ENCODE results near the gene CHAF1B.
"Not testable (repeated sequence)": the region's sequence is repeated elsewhere in the genome, so short reads cannot be mapped to it uniquely, and the experiment has no call there.

The CHAF1B gene

DNA sequence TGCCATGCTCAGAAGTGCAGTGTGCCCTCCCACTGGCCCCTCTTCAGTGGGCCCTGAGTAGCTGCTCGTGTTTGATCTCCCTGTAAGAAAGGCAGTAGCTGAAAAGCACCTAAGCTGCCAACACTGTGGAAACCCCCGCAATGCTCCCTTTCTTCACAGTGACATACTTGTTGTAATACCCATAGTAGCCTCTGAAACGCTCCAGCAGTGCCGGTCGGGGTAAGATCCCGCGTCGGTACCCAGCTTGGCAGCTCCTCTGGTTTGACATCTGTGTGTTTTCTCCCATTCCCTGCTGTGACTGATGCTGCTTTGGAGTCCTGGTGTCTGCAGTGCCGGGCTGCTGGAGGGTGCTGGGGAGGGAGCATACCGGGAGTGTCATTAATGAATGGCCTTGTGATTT, 3.6 kb downstream of the CHAF1B start:
- Histone ChIP-seq H3K27ac (ENCODE audit: low read length) (no peak overlapping the region), H3K4me3 (ENCODE audit: low read length in 2 of 2) (no peak overlapping the region), H3K27me3 (ENCODE audit: control insufficient read depth in 1 of 2, insufficient read depth in 2 of 2, low read length in 2 of 2) (no peaks in the 10 kb centered on the region), H3K4me1 (ENCODE audit: control insufficient read depth, insufficient read depth, low read length) (peaks cover 5% of the 10 kb centered on the region), H3K9ac (ENCODE audit: low read length in 2 of 2) (no peak overlapping the region), H3K36me3 (ENCODE audit: control insufficient read depth in 2 of 2, insufficient read depth in 2 of 2, low read length in 2 of 2) (no peaks in the 10 kb centered on the region), H3K9me3 (ENCODE audit: control insufficient read depth in 2 of 2, low read length in 2 of 2) (no peaks in the 10 kb centered on the region)

- H3K9me3 ChIP-seq (ENCODE audit: control insufficient read depth in 2 of 2, low read length in 2 of 2); H3K27ac ChIP-seq (ENCODE audit: low read length); H3K36me3 ChIP-seq (ENCODE audit: control insufficient read depth in 2 of 2, insufficient read depth in 2 of 2, low read length in 2 of 2); H3K4me1 ChIP-seq (ENCODE audit: control insufficient read depth, insufficient read depth, low read length); H3K4me3 ChIP-seq (ENCODE audit: low read length in 2 of 2); H3K27me3 ChIP-seq (ENCODE audit: control insufficient read depth in 1 of 2, insufficient read depth in 2 of 2, low read length in 2 of 2); H3K9ac ChIP-seq (ENCODE audit: low read length in 2 of 2): not testable (repeated sequence)
Measured at GRCh38 chr21:36391649-36392048, 6.5 kb downstream of the CHAF1B start.

- Histone ChIP-seq H3K27ac (ENCODE audit: low read length) (no peak overlapping the region), H3K4me1 (ENCODE audit: control insufficient read depth, insufficient read depth, low read length) (no peaks in the 10 kb centered on the region), H3K9ac (ENCODE audit: low read length in 2 of 2) (no peak overlapping the region), H3K9me3 (ENCODE audit: control insufficient read depth in 2 of 2, low read length in 2 of 2) (no peaks in the 10 kb centered on the region), H3K4me3 (ENCODE audit: low read length in 2 of 2) (no peak overlapping the region), H3K27me3 (ENCODE audit: control insufficient read depth in 1 of 2, insufficient read depth in 2 of 2, low read length in 2 of 2) (no peaks in the 10 kb centered on the region), H3K36me3 (ENCODE audit: control insufficient read depth in 2 of 2, insufficient read depth in 2 of 2, low read length in 2 of 2) (no peaks in the 10 kb centered on the region)
Measured at GRCh38 chr21:36395353-36396111, 10.3 kb downstream of the CHAF1B start.

GRCh38 chr21:36396325-36396724, 11.1 kb downstream of the CHAF1B start:
- Histone ChIP-seq H3K4me1 (ENCODE audit: control insufficient read depth, insufficient read depth, low read length) (no peaks in the 10 kb centered on the region), H3K27me3 (ENCODE audit: control insufficient read depth in 1 of 2, insufficient read depth in 2 of 2, low read length in 2 of 2) (no peaks in the 10 kb centered on the region), H3K9ac (ENCODE audit: low read length in 2 of 2) (no peak overlapping the region), H3K27ac (ENCODE audit: low read length) (no peak overlapping the region), H3K9me3 (ENCODE audit: control insufficient read depth in 2 of 2, low read length in 2 of 2) (no peaks in the 10 kb centered on the region), H3K36me3 (ENCODE audit: control insufficient read depth in 2 of 2, insufficient read depth in 2 of 2, low read length in 2 of 2) (no peaks in the 10 kb centered on the region), H3K4me3 (ENCODE audit: low read length in 2 of 2) (no peak overlapping the region)

- H3K4me1 ChIP-seq (ENCODE audit: control insufficient read depth, insufficient read depth, low read length) = no peaks in the 10 kb centered on the region
- H3K9me3 ChIP-seq (ENCODE audit: control insufficient read depth in 2 of 2, low read length in 2 of 2) = no peaks in the 10 kb centered on the region
- H3K27ac ChIP-seq (ENCODE audit: low read length) = no peak overlapping the region
- no peak overlapping the region for H3K4me3 ChIP-seq (ENCODE audit: low read length in 2 of 2)
- H3K36me3 ChIP-seq (ENCODE audit: control insufficient read depth in 2 of 2, insufficient read depth in 2 of 2, low read length in 2 of 2) = no peaks in the 10 kb centered on the region
- H3K27me3 ChIP-seq (ENCODE audit: control insufficient read depth in 1 of 2, insufficient read depth in 2 of 2, low read length in 2 of 2) = no peaks in the 10 kb centered on the region
- no peak overlapping the region for H3K9ac ChIP-seq (ENCODE audit: low read length in 2 of 2)
Measured at GRCh38 chr21:36396971-36397370, 11.8 kb downstream of the CHAF1B start.

DNA sequence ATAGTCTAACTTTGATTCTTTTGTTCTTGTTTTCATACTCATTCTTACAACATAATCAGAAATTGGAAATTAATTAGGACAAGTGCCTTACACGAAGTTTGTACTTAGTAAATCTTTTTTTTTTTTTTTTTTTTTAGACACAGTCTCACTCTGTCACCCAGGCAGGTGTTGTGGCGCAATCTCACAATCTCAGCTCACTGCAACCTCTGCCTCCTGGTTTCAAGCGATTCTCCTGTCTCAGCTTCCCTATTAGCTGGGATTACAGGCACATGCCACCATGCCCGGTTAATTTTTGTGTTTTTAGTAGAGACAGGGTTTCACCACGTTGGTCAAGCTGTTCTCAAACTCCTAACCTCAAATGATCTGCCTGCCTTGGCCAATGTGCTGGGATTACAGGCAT, 12.4 kb downstream of the CHAF1B start:
- Histone ChIP-seq H3K9me3 (ENCODE audit: control insufficient read depth in 2 of 2, low read length in 2 of 2) (no peaks in the 10 kb centered on the region), H3K4me1 (ENCODE audit: control insufficient read depth, insufficient read depth, low read length) (no peaks in the 10 kb centered on the region), H3K4me3 (ENCODE audit: low read length in 2 of 2) (no peak overlapping the region), H3K27ac (ENCODE audit: low read length) (no peak overlapping the region), H3K27me3 (ENCODE audit: control insufficient read depth in 1 of 2, insufficient read depth in 2 of 2, low read length in 2 of 2) (no peaks in the 10 kb centered on the region), H3K9ac (ENCODE audit: low read length in 2 of 2) (no peak overlapping the region), H3K36me3 (ENCODE audit: control insufficient read depth in 2 of 2, insufficient read depth in 2 of 2, low read length in 2 of 2) (no peaks in the 10 kb centered on the region)

DNA sequence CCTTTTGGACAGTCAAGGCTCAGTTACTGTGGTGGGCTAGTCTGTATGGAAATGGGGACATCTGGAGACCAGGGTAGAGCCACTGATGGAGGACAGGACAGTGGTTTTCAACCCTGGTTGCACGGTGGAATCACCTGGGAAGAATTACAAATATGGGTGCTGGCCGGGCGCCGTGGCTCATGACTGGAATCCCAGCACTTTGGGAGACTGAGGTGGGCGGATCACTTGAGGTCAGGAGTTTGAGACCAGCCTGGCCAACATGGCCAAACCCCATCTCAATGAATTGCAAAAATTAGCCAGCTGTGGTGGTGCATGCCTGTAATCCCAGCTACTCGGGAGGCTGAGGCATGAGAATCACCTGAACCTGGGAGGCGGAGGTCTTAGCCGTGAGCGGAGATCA, 14.5 kb downstream of the CHAF1B start:
- H3K9me3 ChIP-seq (ENCODE audit: control insufficient read depth in 2 of 2, low read length in 2 of 2); H3K4me3 ChIP-seq (ENCODE audit: low read length in 2 of 2); H3K27ac ChIP-seq (ENCODE audit: low read length); H3K27me3 ChIP-seq (ENCODE audit: control insufficient read depth in 1 of 2, insufficient read depth in 2 of 2, low read length in 2 of 2); H3K9ac ChIP-seq (ENCODE audit: low read length in 2 of 2); H3K4me1 ChIP-seq (ENCODE audit: control insufficient read depth, insufficient read depth, low read length); H3K36me3 ChIP-seq (ENCODE audit: control insufficient read depth in 2 of 2, insufficient read depth in 2 of 2, low read length in 2 of 2): not testable (repeated sequence)

DNA sequence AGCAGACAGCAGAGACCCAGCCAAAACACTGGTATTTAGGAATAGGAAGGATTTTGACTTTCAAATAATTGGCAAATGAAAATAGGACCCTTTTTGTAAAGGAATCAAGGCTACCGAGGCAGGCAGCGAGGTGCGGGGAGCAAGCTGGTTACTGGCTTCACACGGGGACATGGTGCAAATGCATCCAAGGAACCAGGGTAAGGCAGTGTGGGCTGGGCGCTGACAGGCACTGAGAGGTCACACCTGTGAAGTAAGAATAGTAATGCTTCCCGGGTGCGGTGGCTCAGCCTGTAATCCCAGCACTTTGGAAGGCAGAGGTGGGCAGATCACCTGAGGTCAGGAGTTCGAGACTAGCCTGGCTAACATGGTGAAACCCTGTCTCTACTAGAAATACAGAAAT, 15.5 kb downstream of the CHAF1B start:
- H3K9me3 ChIP-seq (ENCODE audit: control insufficient read depth in 2 of 2, low read length in 2 of 2) = no peaks in the 10 kb centered on the region
- H3K27me3 ChIP-seq (ENCODE audit: control insufficient read depth in 1 of 2, insufficient read depth in 2 of 2, low read length in 2 of 2) = no peaks in the 10 kb centered on the region
- no peaks in the 10 kb centered on the region for H3K4me1 ChIP-seq (ENCODE audit: control insufficient read depth, insufficient read depth, low read length)
- no peak overlapping the region for H3K27ac ChIP-seq (ENCODE audit: low read length)
- H3K9ac ChIP-seq (ENCODE audit: low read length in 2 of 2) = no peak overlapping the region
- H3K36me3 ChIP-seq (ENCODE audit: control insufficient read depth in 2 of 2, insufficient read depth in 2 of 2, low read length in 2 of 2) = no peaks in the 10 kb centered on the region
- H3K4me3 ChIP-seq (ENCODE audit: low read length in 2 of 2) = no peak overlapping the region

- no peaks in the 10 kb centered on the region for H3K9me3 ChIP-seq (ENCODE audit: control insufficient read depth in 2 of 2, low read length in 2 of 2)
- no peak overlapping the region for H3K9ac ChIP-seq (ENCODE audit: low read length in 2 of 2)
- H3K27ac ChIP-seq (ENCODE audit: low read length) = no peak overlapping the region
- H3K27me3 ChIP-seq (ENCODE audit: control insufficient read depth in 1 of 2, insufficient read depth in 2 of 2, low read length in 2 of 2) = no peaks in the 10 kb centered on the region
- H3K4me3 ChIP-seq (ENCODE audit: low read length in 2 of 2) = no peak overlapping the region
- no peaks in the 10 kb centered on the region for H3K4me1 ChIP-seq (ENCODE audit: control insufficient read depth, insufficient read depth, low read length)
- H3K36me3 ChIP-seq (ENCODE audit: control insufficient read depth in 2 of 2, insufficient read depth in 2 of 2, low read length in 2 of 2) = no peaks in the 10 kb centered on the region
Measured at GRCh38 chr21:36402339-36402738, 17.1 kb downstream of the CHAF1B start.

DNA sequence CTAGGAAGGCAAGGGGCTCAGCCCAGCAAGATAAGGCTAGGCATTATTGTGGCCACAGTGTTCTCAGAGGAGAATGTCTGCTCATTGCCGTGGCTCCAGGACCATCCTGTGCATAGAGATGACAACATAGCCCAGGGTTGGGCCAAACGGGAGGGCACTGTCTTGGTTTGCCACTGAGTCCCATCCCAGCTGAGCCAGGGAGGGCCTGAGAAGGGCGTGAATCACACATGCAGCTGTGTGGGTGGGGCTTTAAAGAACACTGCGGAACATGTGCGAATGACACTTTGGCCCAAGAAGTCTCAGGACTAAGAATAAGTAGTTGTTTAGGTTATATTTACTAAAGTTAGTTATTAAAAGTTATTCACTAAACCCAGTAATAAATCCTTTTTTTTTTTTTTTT, 18.5 kb downstream of the CHAF1B start:
- Histone ChIP-seq H3K27me3 (ENCODE audit: control insufficient read depth in 1 of 2, insufficient read depth in 2 of 2, low read length in 2 of 2) (no peaks in the 10 kb centered on the region), H3K4me3 (ENCODE audit: low read length in 2 of 2) (no peak overlapping the region), H3K27ac (ENCODE audit: low read length) (no peak overlapping the region), H3K36me3 (ENCODE audit: control insufficient read depth in 2 of 2, insufficient read depth in 2 of 2, low read length in 2 of 2) (no peaks in the 10 kb centered on the region), H3K9me3 (ENCODE audit: control insufficient read depth in 2 of 2, low read length in 2 of 2) (no peaks in the 10 kb centered on the region), H3K4me1 (ENCODE audit: control insufficient read depth, insufficient read depth, low read length) (no peaks in the 10 kb centered on the region), H3K9ac (ENCODE audit: low read length in 2 of 2) (no peak overlapping the region)

- Histone ChIP-seq H3K36me3 (ENCODE audit: control insufficient read depth in 2 of 2, insufficient read depth in 2 of 2, low read length in 2 of 2) (peaks cover 0 to 2% of the 10 kb centered on the region in 2 donors), H3K9me3 (ENCODE audit: control insufficient read depth in 2 of 2, low read length in 2 of 2) (no peaks in the 10 kb centered on the region), H3K27ac (ENCODE audit: low read length) (no peak overlapping the region), H3K9ac (ENCODE audit: low read length in 2 of 2) (no peak overlapping the region), H3K4me3 (ENCODE audit: low read length in 2 of 2) (no peak overlapping the region), H3K27me3 (ENCODE audit: control insufficient read depth in 1 of 2, insufficient read depth in 2 of 2, low read length in 2 of 2) (no peaks in the 10 kb centered on the region), H3K4me1 (ENCODE audit: control insufficient read depth, insufficient read depth, low read length) (no peaks in the 10 kb centered on the region)
Measured at GRCh38 chr21:36408568-36408967, 23.4 kb downstream of the CHAF1B start.

Measured in stomach smooth muscle (tissue), 2 donors.